GM18870 (cell line): Measurements from ENCODE around the gene FITM1.

ENCODE experiments used
- ATAC-seq: cut with Tn5 transposase; IDR thresholded peaks from one replicate; pipeline ENCODE4 v1.9.1; 2021; ENCODE audit warnings: moderate library complexity; ENCODE audit not compliant: unreplicated experiment

FITM1 gene, protein sequence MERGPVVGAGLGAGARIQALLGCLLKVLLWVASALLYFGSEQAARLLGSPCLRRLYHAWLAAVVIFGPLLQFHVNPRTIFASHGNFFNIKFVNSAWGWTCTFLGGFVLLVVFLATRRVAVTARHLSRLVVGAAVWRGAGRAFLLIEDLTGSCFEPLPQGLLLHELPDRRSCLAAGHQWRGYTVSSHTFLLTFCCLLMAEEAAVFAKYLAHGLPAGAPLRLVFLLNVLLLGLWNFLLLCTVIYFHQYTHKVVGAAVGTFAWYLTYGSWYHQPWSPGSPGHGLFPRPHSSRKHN

DNA sequence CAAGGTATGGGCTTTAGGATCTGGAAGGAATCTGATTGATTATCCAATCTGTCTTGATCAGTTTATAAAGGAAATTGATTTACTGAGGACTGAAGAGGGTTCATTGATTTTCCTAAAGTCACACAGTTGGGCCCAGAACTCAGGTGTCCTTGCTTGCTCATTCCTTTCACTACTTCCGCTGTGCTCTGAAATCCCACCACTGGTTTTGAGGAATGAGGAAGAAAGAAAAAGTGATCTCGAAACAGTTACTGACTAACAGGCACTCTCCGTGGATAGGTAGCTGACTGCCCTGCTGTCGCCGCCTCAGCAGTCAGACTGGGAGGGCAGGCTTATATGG is at the start of gene FITM1:
Gene FITM1 (plus strand): TSS at position 280 of the 337 bp plus-strand sequence. CDS start 905 bp downstream, outside the sequence.
- ATAC-seq = no peak

DNA sequence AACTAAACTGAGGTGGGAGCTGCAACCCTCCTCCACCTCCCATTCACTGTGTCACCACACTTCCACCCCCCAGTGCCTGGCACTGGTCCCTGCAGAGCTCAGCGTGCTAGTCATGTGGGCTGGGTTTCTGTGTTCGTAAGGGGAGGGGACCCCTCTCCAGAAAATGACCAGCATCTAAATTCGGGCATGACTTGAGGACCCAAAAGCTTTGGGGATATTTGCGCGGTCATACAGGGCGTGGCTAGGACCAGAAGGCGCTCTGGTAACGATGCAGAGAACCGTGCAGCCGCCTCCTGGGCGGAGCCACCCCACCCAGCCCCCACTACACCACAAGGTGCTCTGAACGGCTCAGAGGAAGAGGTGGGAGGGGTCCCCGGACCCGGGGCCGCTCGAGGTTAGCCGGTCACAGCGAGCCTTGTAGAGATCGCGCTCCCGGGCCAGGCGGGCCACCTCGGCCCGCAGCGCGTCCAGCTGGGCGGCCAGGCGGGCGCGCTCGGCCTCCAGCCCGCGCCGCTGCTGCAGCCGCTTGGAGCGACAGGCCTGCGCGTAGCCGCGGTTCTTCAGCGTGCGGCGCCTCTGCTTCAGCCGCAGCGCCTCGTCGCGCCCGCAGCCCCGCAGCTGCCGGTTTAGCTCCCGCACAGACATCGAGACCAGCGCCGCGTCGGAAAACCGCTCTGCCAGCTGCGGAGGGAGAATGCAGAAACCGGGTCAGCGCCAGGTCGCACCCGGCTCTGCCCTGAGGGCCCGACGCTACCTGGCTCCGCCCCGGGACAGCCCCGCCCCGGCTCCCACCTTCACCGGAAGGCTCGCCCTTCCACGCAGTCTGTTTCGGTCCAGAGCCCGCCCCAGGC is 49.3 kb upstream of the FITM1 start:
- peak; percentile 80 for ATAC-seq

GRCh38 chr14:24081739-24082211 is 48.7 kb upstream of the FITM1 start:
- no peak for ATAC-seq

- ATAC-seq = no peak
These were observed 47.9 kb upstream of the FITM1 start for GRCh38 chr14:24082411-24083080.

GRCh38 chr14:24083462-24083861 is 47.0 kb upstream of the FITM1 start:
- no peak for ATAC-seq

GRCh38 chr14:24084440-24084839 is 46.0 kb upstream of the FITM1 start:
- no peak for ATAC-seq

DNA sequence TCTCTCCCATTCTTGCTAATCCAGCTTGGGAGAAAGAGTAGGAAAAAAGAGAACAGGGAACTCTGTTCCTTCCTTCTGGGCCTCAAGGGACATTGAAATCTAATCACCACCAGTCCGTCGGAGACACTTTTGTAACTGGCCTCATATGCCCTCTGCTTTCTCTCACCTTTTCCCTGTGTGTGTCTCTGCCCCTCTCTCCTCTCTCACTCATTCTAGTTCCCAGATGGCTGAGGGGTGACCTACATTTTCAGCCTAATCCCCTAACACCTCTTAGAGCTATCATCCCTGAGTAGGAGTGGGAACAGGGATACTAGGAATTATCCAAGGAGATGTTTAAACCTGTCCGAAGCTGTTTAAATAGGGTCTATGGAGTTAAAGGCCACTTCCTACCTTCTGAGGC is 45.2 kb upstream of the FITM1 start:
- no peak for ATAC-seq

DNA sequence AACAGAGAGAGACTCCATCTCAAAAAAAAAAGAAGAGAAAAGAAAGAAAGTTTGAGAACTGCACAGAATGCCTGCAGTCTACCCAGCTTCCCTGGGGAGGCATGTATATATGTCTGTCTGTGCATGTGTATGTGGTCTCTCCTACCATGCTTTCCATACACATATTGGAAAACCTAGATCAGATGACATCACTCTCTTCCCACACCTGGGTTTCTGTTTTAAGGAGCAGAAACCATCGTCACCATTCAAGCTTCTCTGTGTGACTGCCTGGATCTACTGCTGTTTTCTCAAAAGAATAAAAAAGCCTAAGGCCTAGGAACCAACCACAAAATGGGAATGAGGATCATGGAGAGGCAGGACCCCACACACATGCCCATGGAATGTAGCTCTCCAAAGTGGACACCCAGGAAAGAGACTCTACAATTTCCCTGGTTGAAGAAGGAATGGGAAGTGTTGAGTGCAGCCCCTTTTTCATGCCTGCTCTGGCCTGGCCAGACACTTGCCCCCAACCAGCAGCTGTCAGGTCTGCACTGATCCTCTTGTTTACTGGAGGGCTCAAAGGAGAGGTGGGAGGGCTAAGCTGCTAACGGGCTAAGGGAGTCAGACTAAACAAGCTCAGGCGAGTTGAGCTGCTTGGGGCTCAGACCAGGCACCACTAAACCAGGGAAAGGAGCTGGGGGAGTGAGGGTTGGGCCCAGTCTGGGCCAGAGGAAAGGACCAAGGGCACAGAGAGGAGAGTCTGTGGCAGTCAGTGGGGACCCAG is 44.1 kb upstream of the FITM1 start:
- no peak for ATAC-seq

GRCh38 chr14:24087004-24087403 is 43.5 kb upstream of the FITM1 start:
- ATAC-seq = no peak

GRCh38 chr14:24088095-24088494 is 42.4 kb upstream of the FITM1 start:
- ATAC-seq = no peak

DNA sequence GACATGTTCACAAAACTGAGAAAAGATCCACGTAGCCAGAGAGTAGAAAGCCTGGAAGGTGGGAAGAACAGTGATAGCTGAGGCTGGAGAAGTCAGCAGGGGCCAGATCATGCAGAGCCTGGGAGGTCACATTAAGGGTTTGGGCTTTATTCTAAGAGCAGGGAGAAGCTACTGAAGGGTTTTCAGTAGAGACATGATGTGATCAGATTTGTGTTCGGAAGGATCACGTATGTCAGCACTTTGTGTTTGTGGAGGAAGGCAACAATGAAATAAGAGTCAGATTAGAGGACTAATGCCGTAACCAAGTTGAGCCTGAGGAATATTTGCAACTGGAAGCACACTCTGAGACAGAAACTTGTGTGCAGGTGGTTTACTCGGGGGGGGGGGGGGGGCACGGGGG is 40.6 kb upstream of the FITM1 start:
- ATAC-seq = no peak

GRCh38 chr14:24092110-24092504 is 38.4 kb upstream of the FITM1 start:
- ATAC-seq = no peak

DNA sequence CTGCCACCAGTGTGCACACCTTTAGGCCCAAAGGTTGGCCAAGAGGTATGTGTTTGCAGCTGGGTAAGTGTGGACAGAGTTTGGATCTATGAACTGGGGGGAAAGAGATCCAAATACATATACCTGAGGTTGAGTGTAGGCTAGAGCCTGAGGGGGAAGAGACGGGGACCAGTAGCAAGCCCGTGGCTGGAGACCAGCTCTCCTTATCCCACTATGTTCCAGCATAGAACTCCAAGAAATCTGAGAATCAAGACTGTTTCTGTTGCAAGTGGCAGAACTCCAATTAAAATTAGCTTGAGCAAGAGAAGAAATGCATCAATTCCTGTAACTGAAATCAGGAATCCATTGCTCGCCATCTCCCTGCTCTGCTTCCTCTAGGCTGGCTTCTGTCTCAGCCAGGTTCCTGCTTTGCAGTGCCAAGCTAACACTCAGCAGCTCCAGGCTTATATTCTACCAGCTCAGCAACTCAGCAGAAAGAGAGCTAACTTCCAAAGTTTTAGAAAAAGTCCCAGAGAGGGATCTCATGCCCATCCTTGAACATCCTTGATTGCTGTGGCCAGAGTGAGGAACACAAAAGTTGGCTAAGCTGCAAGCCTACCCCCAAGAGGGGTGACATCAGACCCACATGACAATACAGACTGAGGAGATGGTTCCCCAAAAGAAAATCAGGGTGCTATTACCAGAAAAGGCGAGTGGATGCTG is 37.8 kb upstream of the FITM1 start:
- ATAC-seq = no peak

DNA sequence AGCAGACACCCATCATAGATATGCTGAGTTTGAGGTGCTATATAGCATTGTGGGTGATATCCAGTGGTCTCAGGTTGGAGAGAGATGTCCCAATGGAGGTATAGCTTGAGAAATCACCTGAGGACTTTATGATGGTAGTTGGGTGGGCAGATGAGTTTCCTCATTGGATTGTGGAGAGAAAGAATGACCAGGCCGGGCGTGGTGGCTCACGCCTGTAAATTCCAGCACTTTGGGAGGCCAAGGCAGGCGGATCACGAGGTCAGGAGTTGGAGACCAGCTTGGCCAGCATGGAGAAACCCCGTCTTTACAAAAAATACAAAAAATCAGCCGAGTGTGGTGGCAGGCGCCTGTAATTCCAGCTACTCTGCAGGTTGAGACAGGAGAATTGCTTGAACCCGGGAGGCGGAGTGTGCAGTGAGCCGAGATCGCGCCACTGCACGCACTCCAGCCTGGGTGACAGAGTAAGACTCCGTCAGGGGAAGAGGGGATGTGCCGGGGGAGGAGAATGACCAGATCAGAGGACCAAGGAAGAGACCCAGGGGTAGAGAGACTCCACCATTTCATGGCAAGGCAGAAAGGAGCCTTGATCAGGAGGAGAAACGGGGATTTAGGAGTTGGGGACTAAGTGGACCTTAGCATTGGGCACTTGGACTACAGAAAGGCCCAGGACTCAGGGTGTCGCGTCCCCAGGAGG is 37.1 kb upstream of the FITM1 start:
- ATAC-seq = no peak

DNA sequence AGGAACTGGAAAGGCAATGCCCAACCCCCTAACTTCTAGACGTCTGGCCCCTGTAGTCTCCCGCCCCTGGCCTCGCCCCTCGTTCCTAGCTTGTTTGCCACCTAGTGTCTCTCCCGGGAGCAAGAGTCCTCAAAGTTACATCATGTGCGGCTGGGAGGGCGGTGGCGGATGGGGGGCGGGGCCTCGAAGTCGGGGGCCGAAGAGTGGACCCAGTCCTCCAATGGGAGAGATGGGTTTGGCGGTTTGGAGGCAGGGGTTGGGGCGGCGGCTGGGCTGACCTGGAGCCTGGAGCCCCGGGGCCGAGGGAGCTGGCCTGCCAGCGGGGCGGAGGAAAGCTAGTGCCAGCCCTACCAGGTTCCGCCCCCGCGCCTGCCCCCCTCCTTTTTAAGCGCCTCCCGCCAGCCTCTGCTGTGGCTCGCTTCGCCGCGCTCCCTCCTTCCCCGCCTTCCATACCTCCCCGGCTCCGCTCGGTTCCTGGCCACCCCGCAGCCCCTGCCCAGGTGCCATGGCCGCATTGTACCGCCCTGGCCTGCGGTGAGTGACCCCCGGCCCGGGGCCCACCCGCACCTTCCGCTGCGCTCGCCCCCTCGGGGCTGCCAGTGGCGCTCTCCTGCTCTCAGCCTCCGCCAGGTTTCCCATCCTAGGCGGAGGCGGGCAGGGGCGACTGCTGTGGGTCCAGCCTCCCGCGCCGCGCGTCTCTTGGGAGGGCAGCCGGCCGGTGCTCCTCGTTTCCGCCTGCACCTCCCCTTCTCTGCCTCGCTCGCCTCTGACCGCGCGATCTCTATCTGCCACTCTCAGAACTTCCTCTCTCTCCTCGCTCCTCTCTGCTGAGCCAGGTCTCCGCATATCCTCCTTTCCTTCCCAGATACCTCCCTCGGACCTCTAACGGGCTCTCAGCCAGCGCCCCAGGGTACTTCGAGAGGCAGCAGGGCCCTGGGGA is 36.3 kb upstream of the FITM1 start, which contains the start of gene PCK2:
Gene PCK2 (plus strand): TSS at position 411 of the 940 bp plus-strand sequence. CDS start 95 bp downstream, at position 506.
- ATAC-seq = no peak

DNA sequence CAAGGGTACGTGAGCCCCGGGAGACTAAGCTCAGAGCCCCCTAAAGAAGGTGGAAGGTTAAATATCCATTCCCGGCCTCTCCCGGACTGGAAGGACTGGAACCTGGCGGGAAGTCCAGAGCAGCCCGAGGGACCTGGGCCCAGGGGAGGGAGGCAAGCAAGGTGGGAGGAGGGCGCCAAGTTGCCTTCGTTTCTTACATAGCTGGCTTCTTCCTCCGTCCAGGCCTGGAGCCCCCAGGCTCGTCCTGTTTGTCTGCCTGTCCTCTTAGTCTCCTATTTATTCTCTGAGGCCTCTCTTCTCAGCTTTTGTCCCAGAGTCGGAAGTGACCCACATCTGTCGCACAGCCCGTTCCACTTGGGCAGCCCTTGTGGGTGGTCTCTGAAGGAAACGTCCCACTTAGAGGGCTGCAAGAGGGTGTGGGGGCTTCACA is 35.6 kb upstream of the FITM1 start:
- ATAC-seq = no peak

- ATAC-seq = peak; percentile 71
These were observed 35.0 kb upstream of the FITM1 start for GRCh38 chr14:24095271-24096068.
